Measurements from ENCODE around the gene EPB41L4A. TPM values are rescaled to one million over a fixed set of nuclear protein-coding genes. Genes with fewer than 3 reads are reported as not detected.

Gene EPB41L4A
- total RNA-seq, 1 donor from 2014 or later: 30.6 TPM

GRCh38 chr5:112312295-112313275, 106.5 kb downstream of the EPB41L4A start:
- no peak for DNase-seq (ENCODE audit: low read depth)
- no peaks in the 10 kb centered on the region for H3K27me3 ChIP-seq (ENCODE audit: control insufficient read depth, insufficient read depth, low read length)
- H3K4me3 ChIP-seq (ENCODE audit: low read depth, low read length): no peak overlapping the region
- TF ChIP-seq, protein P1, sequence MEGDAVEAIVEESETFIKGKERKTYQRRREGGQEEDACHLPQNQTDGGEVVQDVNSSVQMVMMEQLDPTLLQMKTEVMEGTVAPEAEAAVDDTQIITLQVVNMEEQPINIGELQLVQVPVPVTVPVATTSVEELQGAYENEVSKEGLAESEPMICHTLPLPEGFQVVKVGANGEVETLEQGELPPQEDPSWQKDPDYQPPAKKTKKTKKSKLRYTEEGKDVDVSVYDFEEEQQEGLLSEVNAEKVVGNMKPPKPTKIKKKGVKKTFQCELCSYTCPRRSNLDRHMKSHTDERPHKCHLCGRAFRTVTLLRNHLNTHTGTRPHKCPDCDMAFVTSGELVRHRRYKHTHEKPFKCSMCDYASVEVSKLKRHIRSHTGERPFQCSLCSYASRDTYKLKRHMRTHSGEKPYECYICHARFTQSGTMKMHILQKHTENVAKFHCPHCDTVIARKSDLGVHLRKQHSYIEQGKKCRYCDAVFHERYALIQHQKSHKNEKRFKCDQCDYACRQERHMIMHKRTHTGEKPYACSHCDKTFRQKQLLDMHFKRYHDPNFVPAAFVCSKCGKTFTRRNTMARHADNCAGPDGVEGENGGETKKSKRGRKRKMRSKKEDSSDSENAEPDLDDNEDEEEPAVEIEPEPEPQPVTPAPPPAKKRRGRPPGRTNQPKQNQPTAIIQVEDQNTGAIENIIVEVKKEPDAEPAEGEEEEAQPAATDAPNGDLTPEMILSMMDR (IDR thresholded peaks at IDR 0.05; ENCODE audit: insufficient read depth, low read length, poor library complexity, severe bottlenecking): no peak
- H3K36me3 ChIP-seq (ENCODE audit: control insufficient read depth, insufficient read depth, low read length): no peaks in the 10 kb centered on the region

DNA sequence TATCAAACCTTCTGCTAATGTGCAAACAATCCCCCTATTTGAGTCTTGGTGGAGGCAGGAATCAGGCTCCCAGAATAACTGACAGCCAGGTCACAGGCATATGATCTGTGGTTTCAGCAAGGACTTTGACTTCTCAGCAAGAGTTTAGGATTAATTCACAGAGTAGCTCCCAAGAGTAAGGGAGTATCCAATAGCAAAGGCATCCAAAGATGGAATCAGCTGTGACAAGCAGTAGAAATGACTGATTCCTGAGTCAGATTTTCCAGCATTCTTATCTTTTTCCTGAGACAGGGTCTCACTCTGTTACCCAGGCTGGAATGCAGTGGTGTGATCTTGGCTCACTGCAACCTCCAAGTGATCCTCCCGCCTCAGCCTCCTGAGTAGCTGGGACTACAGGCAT, 108.3 kb downstream of the EPB41L4A start:
- Histone ChIP-seq H3K4me3 (ENCODE audit: low read depth, low read length) (no peak overlapping the region), H3K36me3 (ENCODE audit: control insufficient read depth, insufficient read depth, low read length) (no peaks in the 10 kb centered on the region), H3K27me3 (ENCODE audit: control insufficient read depth, insufficient read depth, low read length) (no peaks in the 10 kb centered on the region)
- no peak for DNase-seq (ENCODE audit: low read depth)
- TF ChIP-seq, protein P1 (IDR thresholded peaks at IDR 0.05; ENCODE audit: insufficient read depth, low read length, poor library complexity, severe bottlenecking): no peak

DNA sequence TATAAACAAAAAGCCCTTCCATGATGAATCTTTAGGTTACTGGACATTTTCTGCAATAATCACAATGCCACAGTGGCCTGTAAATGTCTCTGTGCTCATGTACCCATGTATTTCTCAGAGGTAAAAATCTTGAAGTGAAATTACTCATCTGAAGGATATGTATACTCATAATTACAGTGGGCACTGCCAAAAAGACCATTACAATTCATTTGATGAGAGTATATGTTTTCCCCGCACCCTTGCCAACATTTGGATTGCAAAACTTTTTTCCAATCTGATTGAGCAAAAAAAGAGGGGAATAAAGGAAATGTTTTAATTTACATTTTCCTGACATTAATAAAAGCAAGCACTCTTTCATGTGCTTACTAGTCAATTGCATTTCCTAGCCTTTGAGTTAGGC, 110.5 kb downstream of the EPB41L4A start:
- no peak for DNase-seq (ENCODE audit: low read depth)
- H3K4me3 ChIP-seq (ENCODE audit: low read depth, low read length): no peak overlapping the region
- TF ChIP-seq, protein P1 (IDR thresholded peaks at IDR 0.05; ENCODE audit: insufficient read depth, low read length, poor library complexity, severe bottlenecking): no peak
- H3K27me3 ChIP-seq (ENCODE audit: control insufficient read depth, insufficient read depth, low read length): no peaks in the 10 kb centered on the region
- H3K36me3 ChIP-seq (ENCODE audit: control insufficient read depth, insufficient read depth, low read length): no peaks in the 10 kb centered on the region

DNA sequence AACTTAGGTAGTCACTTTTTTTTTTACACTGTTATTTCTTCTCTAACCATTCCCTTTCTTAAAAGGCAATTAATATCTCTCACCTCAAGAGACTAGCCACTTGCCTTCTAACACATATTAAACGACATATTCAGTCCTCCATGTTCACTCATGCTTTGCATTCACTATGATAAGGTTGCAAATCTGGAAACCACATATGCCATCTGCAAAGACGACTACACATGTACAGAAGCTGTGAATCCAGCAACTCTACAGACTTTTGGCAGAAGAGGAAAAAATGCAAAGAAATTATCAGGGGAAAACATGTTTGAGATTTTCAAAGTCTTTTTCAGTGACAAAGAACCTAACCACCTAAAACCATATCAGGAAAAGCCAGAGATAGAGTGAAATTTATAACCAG, 112.1 kb downstream of the EPB41L4A start:
- Histone ChIP-seq H3K4me3 (ENCODE audit: low read depth, low read length) (no peak overlapping the region), H3K36me3 (ENCODE audit: control insufficient read depth, insufficient read depth, low read length) (no peaks in the 10 kb centered on the region), H3K27me3 (ENCODE audit: control insufficient read depth, insufficient read depth, low read length) (no peaks in the 10 kb centered on the region)
- no peak for DNase-seq (ENCODE audit: low read depth)
- TF ChIP-seq, protein P1 (IDR thresholded peaks at IDR 0.05; ENCODE audit: insufficient read depth, low read length, poor library complexity, severe bottlenecking): no peak

- TF ChIP-seq, protein P1 (IDR thresholded peaks at IDR 0.05; ENCODE audit: insufficient read depth, low read length, poor library complexity, severe bottlenecking): no peak
- H3K36me3 ChIP-seq (ENCODE audit: control insufficient read depth, insufficient read depth, low read length): no peaks in the 10 kb centered on the region
- no peak overlapping the region for H3K4me3 ChIP-seq (ENCODE audit: low read depth, low read length)
- H3K27me3 ChIP-seq (ENCODE audit: control insufficient read depth, insufficient read depth, low read length): no peaks in the 10 kb centered on the region
- no peak for DNase-seq (ENCODE audit: low read depth)
These were observed 114.3 kb downstream of the EPB41L4A start for GRCh38 chr5:112304743-112305142.

Data from kidney epithelial cell (primary cell).